H1 (cell line): ENCODE results near the gene KATNAL2. TPM values are rescaled to one million over a fixed set of nuclear protein-coding genes. Genes with fewer than 3 reads are reported as not detected.

Source experiments
- CTCF ChIA-PET: fragments of 300-600 bp; sonication (Branson Sonifier 250); formaldehyde crosslinking; loops from one replicate; lab custom pipeline; 2021; ENCODE audit not compliant: partially characterized antibody; lab: Charles Lee
- POLR2A ChIA-PET: fragments of 300-600 bp; sonication (Branson Sonifier 250); formaldehyde crosslinking; loops from one replicate; lab custom pipeline; 2021; ENCODE audit warnings: inconsistent platforms; ENCODE audit not compliant: partially characterized antibody; lab: Charles Lee
- DNase-seq, 2 experiments: peaks; one replicate each; pipeline versions ENCODE4 v3.0.0 to v3.0.0-alpha.2; 2010 to 2022; ENCODE audit warnings: low spot score in 2 of 2, low read depth in 1 of 2, mixed read lengths in 1 of 2
- FAIRE-seq: peaks from 2 replicates; lab custom pipeline; 2011; peaks lifted over from hg19 to GRCh38; lab: Jason Lieb, UNC
- H2AFZ ChIP-seq: 2 replicates; pipeline ENCODE4 v1.8.1; 2012; ENCODE audit warnings: low read length, inconsistent platforms
- H2AK5ac ChIP-seq: 2 replicates; pipeline ENCODE4 v1.6.1; 2013; ENCODE audit warnings: low read depth, low read length
- H2BK120ac ChIP-seq: replicated peaks from 2 replicates; pipeline ENCODE3; 2013; ENCODE audit warnings: low read depth, low read length, inconsistent platforms
- H2BK12ac ChIP-seq: 2 replicates; pipeline ENCODE4 v1.6.1; 2013; ENCODE audit warnings: low read depth, low read length
- H2BK15ac ChIP-seq: 2 replicates; pipeline ENCODE4 v1.6.1; 2013; ENCODE audit warnings: low read length
- H2BK20ac ChIP-seq: 2 replicates; pipeline ENCODE4 v1.6.1; 2013; ENCODE audit warnings: low read length
- H2BK5ac ChIP-seq: 2 replicates; pipeline ENCODE4 v1.6.1; 2013; ENCODE audit warnings: low read depth, low read length
- H3K14ac ChIP-seq: 2 replicates; pipeline ENCODE4 v1.6.1; 2013; ENCODE audit warnings: inconsistent platforms; ENCODE audit not compliant: insufficient read length
- H3K18ac ChIP-seq: 2 replicates; pipeline ENCODE4 v1.6.1; 2013; ENCODE audit warnings: low read length; ENCODE audit errors: extremely low read depth
- H3K23ac ChIP-seq: 2 replicates; pipeline ENCODE4 v1.6.1; 2013; ENCODE audit warnings: inconsistent platforms; ENCODE audit not compliant: insufficient read length
- H3K23me2 ChIP-seq: 2 replicates; pipeline ENCODE4 v1.6.1; 2013; ENCODE audit warnings: low read depth, low read length
- H3K27ac ChIP-seq: 2 replicates; pipeline ENCODE4 v1.6.1; 2011; ENCODE audit warnings: low read depth, low read length, inconsistent platforms
- H3K27me3 ChIP-seq, 4 experiments: replicated peaks in 1 of 4; 1 replicate in 1 of 4; 2 replicates in 3 of 4; pipeline versions ENCODE4 v1.6.1 to v1.8.1; 2011 to 2013; ENCODE audit warnings: low read length in 3 of 4, mild to moderate bottlenecking in 3 of 4, inconsistent platforms in 2 of 4, mixed read lengths in 2 of 4, moderate library complexity in 1 of 4; ENCODE audit not compliant: control insufficient read depth in 3 of 4, insufficient read depth in 3 of 4; ENCODE audit errors: extremely low read depth in 1 of 4
- H3K36me3 ChIP-seq, 4 experiments: 2 replicates each; pipeline versions ENCODE4 v1.6.1 to v1.8.1; 2011 to 2013; ENCODE audit warnings: mild to moderate bottlenecking in 4 of 4, low read length in 3 of 4, moderate library complexity in 2 of 4, control low read depth in 1 of 4, inconsistent platforms in 1 of 4; ENCODE audit not compliant: insufficient read depth in 4 of 4, control insufficient read depth in 2 of 4
- H3K4ac ChIP-seq: replicated peaks from 2 replicates; pipeline ENCODE3; 2013; ENCODE audit warnings: low read length, low read depth, mixed read lengths, inconsistent platforms; ENCODE audit not compliant: insufficient read length
- H3K4me1 ChIP-seq, 4 experiments: replicated peaks in 1 of 4; 1 replicate in 1 of 4; 2 replicates in 3 of 4; pipeline versions ENCODE4 v1.6.1 to v1.8.1; 2011 to 2013; ENCODE audit warnings: low read length in 3 of 4, inconsistent platforms in 2 of 4, mixed read lengths in 1 of 4; ENCODE audit not compliant: insufficient read depth in 4 of 4, control insufficient read depth in 3 of 4
- H3K4me2 ChIP-seq, 2 experiments: 2 replicates each; pipeline versions ENCODE4 v1.6.1 to v1.8.1; 2011 to 2013; ENCODE audit warnings: low read depth in 2 of 2, low read length in 2 of 2, control low read depth in 1 of 2, inconsistent platforms in 1 of 2, mild to moderate bottlenecking in 1 of 2; ENCODE audit not compliant: insufficient read depth in 1 of 2
- H3K4me3 ChIP-seq, 4 experiments: fragments of 200-600, 300-600 bp in 1 of 4; sonication (generic), shearing (Covaris generic), sonication (Bioruptor Twin) in 1 of 4; 2 replicates each; pipeline versions ENCODE4 v1.5.1 to v1.8.1; 2011 to 2016; ENCODE audit warnings: low read length in 4 of 4, low read depth in 3 of 4, control low read depth in 2 of 4, inconsistent platforms in 2 of 4, mild to moderate bottlenecking in 2 of 4, mixed read lengths in 1 of 4, moderate library complexity in 1 of 4; ENCODE audit not compliant: insufficient read depth in 2 of 4; ENCODE audit errors: extremely low read depth in 1 of 4
- H3K56ac ChIP-seq: replicated peaks from 2 replicates; pipeline ENCODE3; 2013; ENCODE audit warnings: low read depth, mild to moderate bottlenecking, mixed read lengths, low read length, inconsistent platforms; ENCODE audit not compliant: insufficient read length
- H3K79me1 ChIP-seq: 2 replicates; pipeline ENCODE4 v1.6.1; 2013; ENCODE audit warnings: low read depth, low read length, control low read depth
- H3K79me2 ChIP-seq, 2 experiments: 2 replicates each; pipeline versions ENCODE4 v1.6.1 to v1.8.1; 2012 to 2013; ENCODE audit warnings: low read length in 2 of 2, mild to moderate bottlenecking in 2 of 2, inconsistent platforms in 1 of 2; ENCODE audit not compliant: insufficient read depth in 2 of 2, control insufficient read depth in 1 of 2
- H3K9ac ChIP-seq, 4 experiments: replicated peaks in 1 of 4; 1 replicate in 1 of 4; 2 replicates in 3 of 4; pipeline versions ENCODE4 v1.6.1 to v1.8.1; 2011 to 2013; ENCODE audit warnings: low read depth in 3 of 4, low read length in 3 of 4, control low read depth in 2 of 4, mild to moderate bottlenecking in 2 of 4, moderate library complexity in 2 of 4, inconsistent platforms in 1 of 4; ENCODE audit errors: extremely low read depth in 1 of 4
- H3K9me3 ChIP-seq, 2 experiments: 2 replicates each; pipeline versions ENCODE4 v1.6.1 to v1.8.1; 2012 to 2013; ENCODE audit warnings: mild to moderate bottlenecking in 2 of 2, moderate library complexity in 2 of 2, control low read depth in 1 of 2, inconsistent platforms in 1 of 2, low read depth in 1 of 2, low read length in 1 of 2, mixed read lengths in 1 of 2; ENCODE audit not compliant: insufficient read depth in 2 of 2
- H4K20me1 ChIP-seq, 2 experiments: replicated peaks in 1 of 2; 2 replicates each; pipeline versions ENCODE3 to v1.8.1; 2011 to 2013; ENCODE audit warnings: inconsistent platforms in 2 of 2, low read length in 2 of 2, mild to moderate bottlenecking in 1 of 2; ENCODE audit not compliant: insufficient read depth in 2 of 2, control insufficient read depth in 1 of 2
- H4K5ac ChIP-seq: 2 replicates; pipeline ENCODE4 v1.6.1; 2013; ENCODE audit warnings: low read length, low read depth, mixed read lengths, inconsistent platforms; ENCODE audit not compliant: insufficient read length
- H4K8ac ChIP-seq: 2 replicates; pipeline ENCODE4 v1.8.0; 2013; ENCODE audit warnings: mild to moderate bottlenecking, moderate library complexity, low read length, inconsistent platforms; ENCODE audit not compliant: insufficient read depth; ENCODE audit errors: extremely low read depth
- H4K91ac ChIP-seq: replicated peaks from 2 replicates; pipeline ENCODE3; 2013; ENCODE audit warnings: low read length, mixed read lengths, inconsistent platforms; ENCODE audit not compliant: insufficient read length
- CBX5 ChIP-seq: fragments of 300-800, 300-1000 bp; sonication (generic); IDR thresholded peaks from 2 replicates; pipeline ENCODE4 v1.7.1; 2016; ENCODE audit warnings: antibody characterized with exemption, low read length, low read depth
- EP300 ChIP-seq, 2 experiments: IDR thresholded peaks; 1 replicate in 1 of 2; 2 replicates in 1 of 2; pipeline ENCODE4 v1.6.1; 2011 to 2012; ENCODE audit warnings: low read depth in 2 of 2, low read length in 2 of 2, mild to moderate bottlenecking in 2 of 2, borderline replicate concordance in 1 of 2, inconsistent platforms in 1 of 2, moderate library complexity in 1 of 2
- JUN ChIP-seq: IDR thresholded peaks from 2 replicates; pipeline ENCODE4 v1.6.1; 2011; ENCODE audit warnings: low read depth, mild to moderate bottlenecking, improper control_type of control experiment, low read length
- NRF1 ChIP-seq: IDR thresholded peaks from 2 replicates; pipeline ENCODE4 v1.6.1; 2011; ENCODE audit warnings: mild to moderate bottlenecking, low read depth, low read length, improper control_type of control experiment
- RAD21 ChIP-seq, 2 experiments: IDR thresholded peaks in 1 of 2; conservative IDR thresholded peaks in 1 of 2; 2 replicates each; pipeline ENCODE4 v1.6.1; 2011; ENCODE audit warnings: low read depth in 2 of 2, low read length in 2 of 2, improper control_type of control experiment in 1 of 2, inconsistent platforms in 1 of 2, mild to moderate bottlenecking in 1 of 2, moderate library complexity in 1 of 2
- TAF1 ChIP-seq: IDR thresholded peaks from 2 replicates; pipeline ENCODE4 v1.6.1; 2011; ENCODE audit warnings: mild to moderate bottlenecking, low read depth, low read length
- TBP ChIP-seq: IDR thresholded peaks from 2 replicates; pipeline ENCODE4 v1.6.1; 2011; ENCODE audit warnings: low read depth, low read length, improper control_type of control experiment
- WGBS, 2 experiments: shearing (Covaris generic) in 1 of 2; methylation state at CpG; one replicate each; pipeline versions ENCODE4 v1.1.6 to v1.1.7; 2013 to 2015; ENCODE audit warnings: low lambda C conversion rate in 2 of 2, mixed read lengths in 2 of 2, inconsistent platforms in 1 of 2, low coverage in 1 of 2, missing lambda C conversion rate in 1 of 2; ENCODE audit not compliant: insufficient replicate concordance in 2 of 2, insufficient coverage in 1 of 2, insufficient read length in 1 of 2; ENCODE audit errors: extremely low coverage in 1 of 2, missing lambda C conversion rate in 1 of 2; 5-methylcytosine and 5-hydroxymethylcytosine counted together
- polyA plus RNA-seq, 7 experiments: library from polyadenylated mRNA; depleted of rRNA in 3 of 7; stranded (reverse) in 5 of 7; unstranded in 2 of 7; fragments of >200 nt in 5 of 7; fragments of 200-250 nt in 2 of 7; gene quantifications; 1 replicate in 5 of 7; 2 replicates in 1 of 7; 4 replicates in 1 of 7; pipeline versions ENCODE4 v1.2.1 to v1.2.3, GENCODE V29; 2011 to 2013; ENCODE audit warnings: missing spikeins in 2 of 7, mixed read lengths in 2 of 7
- total RNA-seq: library from RNA; stranded (reverse); fragmentation: NEBNext Ultra II Directional; extraction: Animal tissue kit (Norgen Biotek cat#: 25700); gene quantifications from 2 replicates; pipeline ENCODE4 v1.2.1, GENCODE V29; 2021
- TF ChIP-seq, protein P1 (sequence below): IDR thresholded peaks from 2 replicates; pipeline ENCODE4 v1.6.1; 2011; ENCODE audit warnings: low read length, improper control_type of control experiment
- TF ChIP-seq, protein P2 (sequence below): IDR thresholded peaks from 2 replicates; pipeline ENCODE4 v1.6.1; 2012; ENCODE audit warnings: inconsistent platforms
- TF ChIP-seq, protein P3 (sequence below), 3 experiments: IDR thresholded peaks; 1 replicate in 2 of 3; 2 replicates in 1 of 3; pipeline versions ENCODE4 v1.5.1 to v1.6.1; 2011; ENCODE audit warnings: low read length in 3 of 3, mild to moderate bottlenecking in 3 of 3, inconsistent platforms in 2 of 3, low read depth in 1 of 3, moderate library complexity in 1 of 3; ENCODE audit not compliant: insufficient read depth in 1 of 3; ENCODE audit errors: control extremely low read depth in 1 of 3

Gene KATNAL2
- total and polyA plus RNA-seq, 2 of the 8 experiments (the other 6 are each of a cell fraction or from before 2014, with no cell fraction given): 10.0 to 15.2 TPM

- no peak overlapping the region for H3K4ac ChIP-seq
- 81% methylated on average over 3 of the region's 3 CpGs; no CpG with 5 or more reads in 1 of the 2 experiments for WGBS, 2 experiments
- H3K14ac ChIP-seq: no peak overlapping the region
- no peaks in the 10 kb centered on the region for H4K20me1 ChIP-seq
- FAIRE-seq: no peak
- no peak overlapping the region for H2BK5ac ChIP-seq
- H2BK20ac ChIP-seq: no peak overlapping the region
- ChIA-PET POLR2A (no interaction called here), CTCF (interaction anchor here (0.6 to 2.7 kb wide), 3 partner anchors 14 to 109 kb away, joined by 3 to 13 read pairs (median 7); partner anchors contain the start of gene HDHD2)
- H3K18ac ChIP-seq: no peak overlapping the region
- H4K91ac ChIP-seq: no peak overlapping the region
- no peak overlapping the region for H4K8ac ChIP-seq
- H3K9me3 ChIP-seq: no peaks in the 10 kb centered on the region
- H3K27ac ChIP-seq: no peak overlapping the region
- H2BK12ac ChIP-seq: no peak overlapping the region
- no peak overlapping the region for H2BK15ac ChIP-seq
- no peak overlapping the region for H3K56ac ChIP-seq
- H4K5ac ChIP-seq: no peak overlapping the region
- H3K79me1 ChIP-seq: no peaks in the 10 kb centered on the region
- no peak overlapping the region for H3K9ac ChIP-seq
- no peak overlapping the region for H3K4me2 ChIP-seq
- H3K23me2 ChIP-seq: no peaks in the 10 kb centered on the region
- no peak overlapping the region for H3K23ac ChIP-seq
- H3K4me3 ChIP-seq: no peak overlapping the region
- peaks cover 0 to 2% (median 0%) of the 10 kb centered on the region in 4 experiments; a peak in 1 of 7 replicates for H3K4me1 ChIP-seq
- H3K27me3 ChIP-seq: no peaks in the 10 kb centered on the region
- no peak overlapping the region for H2AFZ ChIP-seq
- no peak overlapping the region for H2BK120ac ChIP-seq
- H3K36me3 ChIP-seq: no peaks in the 10 kb centered on the region
- H2AK5ac ChIP-seq: no peak overlapping the region
- no peaks in the 10 kb centered on the region for H3K79me2 ChIP-seq
- no peak for DNase-seq
- TF ChIP-seq JUN (no peak), RAD21 (IDR thresholded peaks at IDR 0.05 in 1 of 2, conservative IDR thresholded peaks at IDR 0.05 in 1 of 2; ENCODE audit: low read depth in 2 of 2, low read length in 2 of 2) (no peak), EP300 (IDR thresholded peaks at IDR 0.05; ENCODE audit: borderline replicate concordance in 1 of 2, low read depth in 2 of 2, low read length in 2 of 2) (no peak), NRF1 (no peak), TAF1 (no peak), TBP (no peak), CBX5 (no peak)
- TF ChIP-seq, protein P1, sequence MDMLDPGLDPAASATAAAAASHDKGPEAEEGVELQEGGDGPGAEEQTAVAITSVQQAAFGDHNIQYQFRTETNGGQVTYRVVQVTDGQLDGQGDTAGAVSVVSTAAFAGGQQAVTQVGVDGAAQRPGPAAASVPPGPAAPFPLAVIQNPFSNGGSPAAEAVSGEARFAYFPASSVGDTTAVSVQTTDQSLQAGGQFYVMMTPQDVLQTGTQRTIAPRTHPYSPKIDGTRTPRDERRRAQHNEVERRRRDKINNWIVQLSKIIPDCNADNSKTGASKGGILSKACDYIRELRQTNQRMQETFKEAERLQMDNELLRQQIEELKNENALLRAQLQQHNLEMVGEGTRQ: no peak
- TF ChIP-seq, protein P2, sequence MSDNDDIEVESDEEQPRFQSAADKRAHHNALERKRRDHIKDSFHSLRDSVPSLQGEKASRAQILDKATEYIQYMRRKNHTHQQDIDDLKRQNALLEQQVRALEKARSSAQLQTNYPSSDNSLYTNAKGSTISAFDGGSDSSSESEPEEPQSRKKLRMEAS: no peak
- TF ChIP-seq, protein P3, sequence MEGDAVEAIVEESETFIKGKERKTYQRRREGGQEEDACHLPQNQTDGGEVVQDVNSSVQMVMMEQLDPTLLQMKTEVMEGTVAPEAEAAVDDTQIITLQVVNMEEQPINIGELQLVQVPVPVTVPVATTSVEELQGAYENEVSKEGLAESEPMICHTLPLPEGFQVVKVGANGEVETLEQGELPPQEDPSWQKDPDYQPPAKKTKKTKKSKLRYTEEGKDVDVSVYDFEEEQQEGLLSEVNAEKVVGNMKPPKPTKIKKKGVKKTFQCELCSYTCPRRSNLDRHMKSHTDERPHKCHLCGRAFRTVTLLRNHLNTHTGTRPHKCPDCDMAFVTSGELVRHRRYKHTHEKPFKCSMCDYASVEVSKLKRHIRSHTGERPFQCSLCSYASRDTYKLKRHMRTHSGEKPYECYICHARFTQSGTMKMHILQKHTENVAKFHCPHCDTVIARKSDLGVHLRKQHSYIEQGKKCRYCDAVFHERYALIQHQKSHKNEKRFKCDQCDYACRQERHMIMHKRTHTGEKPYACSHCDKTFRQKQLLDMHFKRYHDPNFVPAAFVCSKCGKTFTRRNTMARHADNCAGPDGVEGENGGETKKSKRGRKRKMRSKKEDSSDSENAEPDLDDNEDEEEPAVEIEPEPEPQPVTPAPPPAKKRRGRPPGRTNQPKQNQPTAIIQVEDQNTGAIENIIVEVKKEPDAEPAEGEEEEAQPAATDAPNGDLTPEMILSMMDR (IDR thresholded peaks at IDR 0.05; ENCODE audit: control extremely low read depth in 1 of 3, insufficient read depth in 1 of 3, low read depth in 1 of 3, low read length in 3 of 3): no peak
Measured at GRCh38 chr18:47095810-47096209, 178.4 kb downstream of the KATNAL2 start.
